HFFc6 (cell line): Measurements from ENCODE around the gene FAM72D. TPM values are rescaled to one million over a fixed set of nuclear protein-coding genes. Genes with fewer than 3 reads are reported as not detected.
"Not testable (repeated sequence)": the region's sequence is repeated elsewhere in the genome, so short reads cannot be mapped to it uniquely, and the experiment has no call there.

Experiments used
- DNase-seq: peaks from one replicate; pipeline ENCODE4 v3.0.0-alpha.2; 2018
- H3K27ac Mint-ChIP-seq: 2 replicates; pipeline ENCODE4 v1.8.0; 2020; ENCODE audit warnings: mild to moderate bottlenecking, mixed read lengths
- H3K27me3 Mint-ChIP-seq: 2 replicates; pipeline ENCODE4 v1.8.0; 2021; ENCODE audit warnings: mild to moderate bottlenecking, moderate library complexity, mixed read lengths; ENCODE audit not compliant: insufficient read depth
- H3K36me3 Mint-ChIP-seq: 2 replicates; pipeline ENCODE4 v1.8.0; 2021; ENCODE audit warnings: low read depth, mixed read lengths
- H3K4me1 Mint-ChIP-seq: 2 replicates; pipeline ENCODE4 v1.8.0; 2020; ENCODE audit warnings: low read depth, mixed read lengths
- H3K4me3 Mint-ChIP-seq: 2 replicates; pipeline ENCODE4 v1.8.0; 2020; ENCODE audit warnings: mild to moderate bottlenecking, moderate library complexity, mixed read lengths
- H3K9me3 Mint-ChIP-seq: 2 replicates; pipeline ENCODE4 v1.8.0; 2020; ENCODE audit warnings: mild to moderate bottlenecking, mixed read lengths
- total RNA-seq, 6 experiments: library from RNA; stranded (reverse); fragmentation: NEBNext Ultra II Directional; extraction: Animal tissue kit (Norgen Biotek cat#: 25700); gene quantifications; 2 replicates in 1 of 6; 3 replicates in 5 of 6; pipeline ENCODE4 v1.2.3, GENCODE V29; 2021

FAM72D gene
- total RNA-seq, 6 experiments from 2014 or later, result 0.28 to 3.0 (median 1.9) TPM

GRCh38 chr1:145074021-145074559, 21.7 kb upstream of the FAM72D start:
- not testable (repeated sequence) for H3K27ac Mint-ChIP-seq, H3K36me3 Mint-ChIP-seq, DNase-seq

GRCh38 chr1:145076877-145077276, 18.9 kb upstream of the FAM72D start:
- not testable (repeated sequence) for H3K36me3 Mint-ChIP-seq, H3K9me3 Mint-ChIP-seq, H3K27ac Mint-ChIP-seq, DNase-seq, H3K27me3 Mint-ChIP-seq, H3K4me1 Mint-ChIP-seq, H3K4me3 Mint-ChIP-seq

More at GRCh38 chr1:145074021-145074559, 21.7 kb upstream of the FAM72D start:
- H3K9me3 Mint-ChIP-seq, H3K4me1 Mint-ChIP-seq, H3K27me3 Mint-ChIP-seq, H3K4me3 Mint-ChIP-seq: not testable (repeated sequence)

GRCh38 chr1:145077872-145078786, 17.6 kb upstream of the FAM72D start:
- not testable (repeated sequence) for H3K9me3 Mint-ChIP-seq, H3K36me3 Mint-ChIP-seq, DNase-seq, H3K27me3 Mint-ChIP-seq, H3K4me1 Mint-ChIP-seq, H3K4me3 Mint-ChIP-seq, H3K27ac Mint-ChIP-seq

- not testable (repeated sequence) for H3K27ac Mint-ChIP-seq, H3K27me3 Mint-ChIP-seq, H3K4me3 Mint-ChIP-seq, H3K9me3 Mint-ChIP-seq, DNase-seq, H3K4me1 Mint-ChIP-seq, H3K36me3 Mint-ChIP-seq
Observed at GRCh38 chr1:145078787-145079370, 16.9 kb upstream of the FAM72D start.

- H3K4me1 Mint-ChIP-seq, H3K27ac Mint-ChIP-seq, H3K4me3 Mint-ChIP-seq, DNase-seq, H3K27me3 Mint-ChIP-seq, H3K36me3 Mint-ChIP-seq, H3K9me3 Mint-ChIP-seq: not testable (repeated sequence)
Observed at GRCh38 chr1:145079737-145080136, 16.0 kb upstream of the FAM72D start.

GRCh38 chr1:145080193-145080592, 15.6 kb upstream of the FAM72D start:
- not testable (repeated sequence) for H3K27ac Mint-ChIP-seq, H3K27me3 Mint-ChIP-seq, H3K4me3 Mint-ChIP-seq, H3K36me3 Mint-ChIP-seq, H3K4me1 Mint-ChIP-seq, H3K9me3 Mint-ChIP-seq, DNase-seq

- not testable (repeated sequence) for DNase-seq, H3K36me3 Mint-ChIP-seq, H3K27ac Mint-ChIP-seq, H3K9me3 Mint-ChIP-seq, H3K4me1 Mint-ChIP-seq, H3K27me3 Mint-ChIP-seq, H3K4me3 Mint-ChIP-seq
Observed at GRCh38 chr1:145082483-145083255, 13.1 kb upstream of the FAM72D start.

GRCh38 chr1:145093517-145094149, 2.1 kb upstream of the FAM72D start:
- H3K27me3 Mint-ChIP-seq, H3K36me3 Mint-ChIP-seq, H3K9me3 Mint-ChIP-seq, H3K4me1 Mint-ChIP-seq: not testable (repeated sequence)
- peak overlapping the region; percentile 85 for H3K4me3 Mint-ChIP-seq
- DNase-seq, result peak; percentile 50
- peak overlapping the region; percentile 79 for H3K27ac Mint-ChIP-seq

GRCh38 chr1:145094655-145095211, 1.0 kb upstream of the FAM72D start:
- not testable (repeated sequence) for H3K27me3 Mint-ChIP-seq, H3K36me3 Mint-ChIP-seq, H3K4me3 Mint-ChIP-seq, H3K4me1 Mint-ChIP-seq, H3K9me3 Mint-ChIP-seq, H3K27ac Mint-ChIP-seq
- peak; percentile 6 for DNase-seq

GRCh38 chr1:145101725-145102124, 6.0 kb downstream of the FAM72D start:
- H3K27ac Mint-ChIP-seq, DNase-seq, H3K4me3 Mint-ChIP-seq, H3K27me3 Mint-ChIP-seq, H3K4me1 Mint-ChIP-seq, H3K9me3 Mint-ChIP-seq, H3K36me3 Mint-ChIP-seq: not testable (repeated sequence)

- H3K9me3 Mint-ChIP-seq, H3K36me3 Mint-ChIP-seq, H3K27ac Mint-ChIP-seq, H3K4me1 Mint-ChIP-seq, H3K4me3 Mint-ChIP-seq, H3K27me3 Mint-ChIP-seq, DNase-seq: not testable (repeated sequence)
Observed at GRCh38 chr1:145103294-145103693, 7.5 kb downstream of the FAM72D start.

- not testable (repeated sequence) for H3K36me3 Mint-ChIP-seq, H3K4me3 Mint-ChIP-seq, H3K27me3 Mint-ChIP-seq, DNase-seq, H3K9me3 Mint-ChIP-seq, H3K4me1 Mint-ChIP-seq, H3K27ac Mint-ChIP-seq
Observed at GRCh38 chr1:145111674-145112073, 15.9 kb downstream of the FAM72D start.

- not testable (repeated sequence) for H3K9me3 Mint-ChIP-seq, H3K4me3 Mint-ChIP-seq, H3K27ac Mint-ChIP-seq, H3K36me3 Mint-ChIP-seq, H3K27me3 Mint-ChIP-seq, DNase-seq, H3K4me1 Mint-ChIP-seq
Observed at GRCh38 chr1:145112703-145113102, 16.9 kb downstream of the FAM72D start.
